Small intestine (tissue), 7 donors: ENCODE results near the gene OGA. TPM values are rescaled to one million over a fixed set of nuclear protein-coding genes. Genes with fewer than 3 reads are reported as not detected.

ENCODE experiments used
- DNase-seq, 2 donors: peaks; one replicate each; pipeline versions ENCODE4 v3.0.0 to v3.0.0-alpha.2; 2013
- FAIRE-seq: peaks from 2 replicates; lab custom pipeline; 2012; peaks lifted over from hg19 to GRCh38; lab: Jason Lieb, UNC
- H3K27ac ChIP-seq, 3 donors: one replicate each; pipeline ENCODE4 v1.5.1; 2013; ENCODE audit warnings: low read length in 2 of 3, mild to moderate bottlenecking in 2 of 3, control low read depth in 1 of 3, inconsistent platforms in 1 of 3, low read depth in 1 of 3, moderate library complexity in 1 of 3
- H3K27me3 ChIP-seq, 3 donors: one replicate each; pipeline ENCODE4 v1.6.1; 2013; ENCODE audit warnings: low read length in 3 of 3, inconsistent platforms in 1 of 3; ENCODE audit not compliant: control insufficient read depth in 3 of 3, insufficient read depth in 3 of 3
- H3K36me3 ChIP-seq, 3 donors: one replicate each; pipeline ENCODE4 v1.6.1; 2013; ENCODE audit warnings: low read length in 3 of 3, inconsistent platforms in 1 of 3, low read depth in 1 of 3, mild to moderate bottlenecking in 1 of 3, moderate library complexity in 1 of 3; ENCODE audit not compliant: control insufficient read depth in 3 of 3, insufficient read depth in 2 of 3
- H3K4me1 ChIP-seq, 3 donors: one replicate each; pipeline ENCODE4 v1.6.1; 2013; ENCODE audit warnings: low read length in 2 of 3, inconsistent platforms in 1 of 3, low read depth in 1 of 3, mild to moderate bottlenecking in 1 of 3, moderate library complexity in 1 of 3; ENCODE audit not compliant: control insufficient read depth in 3 of 3, insufficient read depth in 2 of 3
- H3K4me3 ChIP-seq, 3 donors: one replicate each; pipeline ENCODE4 v1.5.1; 2013; ENCODE audit warnings: low read length in 3 of 3, control low read depth in 1 of 3, inconsistent platforms in 1 of 3, low read depth in 1 of 3, mild to moderate bottlenecking in 1 of 3, moderate library complexity in 1 of 3
- H3K9me3 ChIP-seq, 2 donors: one replicate each; pipeline ENCODE4 v1.6.1; 2013; ENCODE audit warnings: low read depth in 1 of 2, low read length in 1 of 2; ENCODE audit not compliant: control insufficient read depth in 2 of 2, insufficient read depth in 1 of 2
- WGBS, 3 donors: extraction: QIAGEN DNeasy Blood & Tissue Kit; methylation state at CpG; one replicate each; pipeline ENCODE4 v1.1.7; 2013; 5-methylcytosine and 5-hydroxymethylcytosine counted together
- polyA plus RNA-seq, 4 donors: library from polyadenylated mRNA; stranded (reverse) in 3 of 4; unstranded in 1 of 4; fragments of 200-250 nt in 3 of 4; fragments of 120-200 nt in 1 of 4; gene quantifications; one replicate each; pipeline versions ENCODE4 v1.2.1 to v1.2.3, GENCODE V29; 2013
- donor health status: healthy with polysubstance abuse.
- donor health status: control.
- donor health status: control.
- donor health status: Bipolar disorder and iron deficiency.
- donor health status: healthy.

Gene OGA
- polyA plus RNA-seq, 4 donors, result 26.5 to 116 (median 31.3) TPM

- peaks cover 2 to 35% (median 8%) of the 10 kb centered on the region in 3 donors for H3K4me1 ChIP-seq
- FAIRE-seq (no peak), DNase-seq (peak; percentile 70 to 89)
- peak within 1 kb of the TSS in 1 of 3 donors; percentile 33 for H3K27ac ChIP-seq
- peak within 1 kb of the TSS; percentile 39 to 87 (median 58) for H3K4me3 ChIP-seq
- WGBS, 3 donors, result 1 to 2% (median 2%) methylated on average over 52 to 57 of the region's 57 CpGs
- H3K27me3 ChIP-seq, result peaks cover 0 to 27% (median under 1%) of the 10 kb centered on the region in 3 donors
- peaks cover 0 to 13% (median 12%) of the 10 kb centered on the region in 3 donors for H3K36me3 ChIP-seq
- H3K9me3 ChIP-seq, result no peaks in the 10 kb centered on the region
These were observed 35.2 kb downstream of the OGA start, which contains the start of gene NPM3 for GRCh38 chr10:101782811-101783735. Gene NPM3, minus strand, starts transcription at chr10:101783446. Its CDS starts 56 bp downstream, at chr10:101783390.

- Histone ChIP-seq H3K4me3 (peak overlapping the region in 2 of 3 donors; percentile 58 to 87), H3K27me3 (peaks cover 4 to 36% (median 9%) of the 10 kb centered on the region in 3 donors), H3K9me3 (no peaks in the 10 kb centered on the region), H3K4me1 (peaks cover 2 to 40% (median 8%) of the 10 kb centered on the region in 3 donors), H3K36me3 (peaks cover 0 to 10% (median 5%) of the 10 kb centered on the region in 3 donors), H3K27ac (no peak overlapping the region)
- no peak for DNase-seq
- 58 to 62% (median 58%) methylated on average over 17 of the region's 17 CpGs for WGBS, 3 donors
- no peak for FAIRE-seq
These were observed 36.0 kb downstream of the OGA start for GRCh38 chr10:101781984-101782810.

GRCh38 chr10:101781655-101781983 is 36.6 kb downstream of the OGA start:
- Histone ChIP-seq H3K4me3 (no peak overlapping the region), H3K4me1 (peaks cover 2 to 40% (median 8%) of the 10 kb centered on the region in 3 donors), H3K36me3 (peaks cover 0 to 10% (median 1%) of the 10 kb centered on the region in 3 donors), H3K9me3 (no peaks in the 10 kb centered on the region), H3K27me3 (peaks cover 7 to 42% (median 15%) of the 10 kb centered on the region in 3 donors), H3K27ac (no peak overlapping the region)
- 82 to 91% (median 89%) methylated on average over 7 of the region's 7 CpGs for WGBS, 3 donors
- DNase-seq (no peak), FAIRE-seq (no peak)

DNA sequence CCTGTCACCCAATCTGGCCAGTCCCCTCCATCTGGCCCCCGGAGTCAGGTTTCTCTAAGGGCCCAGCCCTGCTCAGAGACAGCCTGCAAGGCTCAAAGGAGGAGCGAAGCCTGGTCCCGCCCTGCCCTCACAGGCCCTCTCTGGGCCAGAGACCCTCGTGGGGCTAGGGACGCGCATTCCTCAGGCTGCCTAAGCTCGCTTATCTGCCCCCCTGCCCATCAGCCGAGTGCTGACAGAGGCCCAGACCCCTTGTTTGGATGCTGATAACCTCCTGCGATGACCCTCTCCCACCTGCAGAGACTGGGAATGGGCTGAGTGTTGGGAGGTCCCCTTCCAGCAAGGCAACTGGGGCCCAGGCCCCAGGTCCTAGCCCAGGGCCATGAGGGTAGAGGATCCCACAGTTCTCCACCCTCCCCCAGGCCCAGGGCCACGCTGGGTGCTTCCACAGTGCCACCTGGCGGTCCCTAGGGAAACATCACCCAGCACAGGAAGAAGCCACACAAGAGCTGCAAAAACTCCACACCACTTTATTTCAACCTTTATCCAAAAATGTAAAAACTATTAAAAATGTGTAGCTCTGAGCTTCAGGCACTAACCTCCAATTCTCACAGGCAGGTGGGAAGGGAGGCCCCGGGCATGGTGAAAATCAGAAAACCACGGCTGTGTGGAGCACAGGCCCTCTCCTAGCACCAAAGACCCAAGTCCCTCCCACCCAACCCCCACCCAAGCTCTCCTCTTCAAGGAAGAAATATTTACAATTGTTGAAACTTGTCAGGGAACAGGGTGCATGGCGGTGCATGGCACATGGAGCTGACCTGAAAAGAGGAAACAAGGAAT is 37.2 kb downstream of the OGA start:
- Histone ChIP-seq H3K27ac (no peak overlapping the region), H3K4me3 (no peak overlapping the region), H3K4me1 (peaks cover 2 to 40% (median 8%) of the 10 kb centered on the region in 3 donors), H3K9me3 (no peaks in the 10 kb centered on the region), H3K36me3 (peaks cover 0 to 7% (median 0%) of the 10 kb centered on the region in 3 donors), H3K27me3 (peaks cover 7 to 45% (median 18%) of the 10 kb centered on the region in 3 donors)
- WGBS, 3 donors, result 42 to 53% (median 46%) methylated on average over 14 of the region's 14 CpGs
- FAIRE-seq, result no peak
- peak; percentile 65 to 75 for DNase-seq

DNA sequence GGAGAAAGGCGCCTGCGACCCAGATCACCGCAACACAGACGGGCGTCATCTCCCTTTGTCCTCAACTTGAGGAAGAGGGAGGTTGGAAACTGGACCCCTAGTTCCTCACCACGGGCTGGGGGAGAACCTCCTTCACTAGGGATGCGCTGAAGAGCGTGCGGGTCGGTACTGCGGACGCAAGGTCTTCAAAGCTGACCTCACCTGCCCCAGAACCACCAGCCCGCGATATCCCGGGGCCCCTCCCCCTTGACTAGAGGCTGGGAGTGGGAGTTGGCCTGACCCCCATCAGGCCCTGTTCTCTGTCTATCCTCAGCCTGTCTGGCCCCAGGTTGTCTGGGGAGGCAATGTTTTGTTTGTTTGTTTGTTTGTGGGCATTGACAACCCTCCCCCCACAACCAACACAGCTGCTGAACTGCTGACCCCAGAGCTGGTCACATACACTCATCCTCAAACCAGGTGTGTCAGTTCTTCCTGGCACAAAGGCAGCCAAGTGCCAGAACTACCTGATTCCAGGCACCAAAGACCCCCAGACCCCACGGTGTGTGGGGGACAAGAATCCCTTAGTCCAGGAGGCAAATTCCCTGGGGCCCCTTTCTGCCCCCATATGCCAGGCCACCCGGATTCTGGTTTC is 37.9 kb downstream of the OGA start:
- 7 to 21% (median 11%) methylated on average over 17 of the region's 17 CpGs for WGBS, 3 donors
- Histone ChIP-seq H3K27me3 (peaks cover 7 to 49% (median 21%) of the 10 kb centered on the region in 3 donors), H3K4me1 (peaks cover 2 to 40% (median 8%) of the 10 kb centered on the region in 3 donors), H3K36me3 (peaks cover 0 to 3% (median 0%) of the 10 kb centered on the region in 3 donors), H3K4me3 (peak overlapping the region in 2 of 3 donors; percentile 23 to 39), H3K9me3 (no peaks in the 10 kb centered on the region), H3K27ac (no peak overlapping the region)
- DNase-seq (no peak), FAIRE-seq (no peak)

DNA sequence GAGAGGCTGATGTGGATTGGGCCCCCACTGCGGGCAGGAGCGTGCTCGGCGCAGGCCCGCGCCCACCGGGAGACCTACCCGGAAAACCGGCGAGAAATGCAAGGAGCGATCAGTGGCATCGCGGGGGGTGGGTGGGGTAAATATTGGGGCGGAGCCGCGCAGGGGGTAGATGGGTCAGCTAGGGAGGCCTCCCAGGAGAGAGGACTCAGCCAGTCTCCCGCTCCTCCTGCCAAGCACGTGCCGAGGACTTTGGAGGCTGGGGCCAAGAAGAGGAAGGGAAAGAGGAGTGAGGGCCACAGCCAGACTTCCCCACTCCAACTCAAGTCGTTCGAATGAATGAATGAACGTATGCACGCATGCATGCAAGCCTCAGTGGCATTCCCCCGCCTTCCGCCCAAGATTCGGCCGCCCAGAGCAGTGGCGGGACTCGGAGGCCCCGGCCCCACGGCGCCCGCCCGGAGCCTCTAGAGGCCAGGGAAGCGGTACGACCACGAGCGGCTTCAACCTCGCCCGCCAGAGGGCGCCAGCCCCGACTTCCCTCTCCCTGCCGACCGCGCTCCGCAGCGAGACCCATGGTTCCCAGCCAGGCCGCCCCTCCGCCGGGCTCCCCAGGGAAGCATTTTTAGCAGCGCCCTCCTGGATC is 38.6 kb downstream of the OGA start:
- Histone ChIP-seq H3K27me3 (peaks cover 7 to 55% (median 27%) of the 10 kb centered on the region in 3 donors), H3K36me3 (peaks cover 0 to 1% (median 0%) of the 10 kb centered on the region in 3 donors), H3K27ac (no peak overlapping the region), H3K4me3 (peak overlapping the region in 2 of 3 donors; percentile 23 to 39), H3K4me1 (peaks cover 2 to 40% (median 8%) of the 10 kb centered on the region in 3 donors), H3K9me3 (no peaks in the 10 kb centered on the region)
- FAIRE-seq, result no peak
- peak; percentile 68 to 88 for DNase-seq
- WGBS, 3 donors, result 1 to 2% (median 2%) methylated on average over 49 to 51 of the region's 51 CpGs
